PC-3 (cell line): ENCODE measurements around the gene FTO.

Experiments
- EZH2 ChIP-seq: fragments of 300-600 bp; sonication (generic); IDR thresholded peaks from one replicate; pipeline ENCODE4 v1.6.1; 2017; ENCODE audit warnings: antibody characterized with exemption, mild to moderate bottlenecking, low read length; ENCODE audit not compliant: unreplicated experiment
- EZH2phosphoT487 ChIP-seq: fragments of 300-600 bp; sonication (generic); IDR thresholded peaks from 2 replicates; pipeline ENCODE4 v1.6.1; 2018; ENCODE audit warnings: mild to moderate bottlenecking, antibody characterized with exemption, low read length, borderline replicate concordance
- TF ChIP-seq, protein P1 (sequence below): fragments of 300-600 bp; sonication (generic); conservative IDR thresholded peaks from 2 replicates; pipeline ENCODE4 v1.5.1; 2017; ENCODE audit warnings: antibody characterized with exemption, low read depth, mild to moderate bottlenecking, low read length

DNA sequence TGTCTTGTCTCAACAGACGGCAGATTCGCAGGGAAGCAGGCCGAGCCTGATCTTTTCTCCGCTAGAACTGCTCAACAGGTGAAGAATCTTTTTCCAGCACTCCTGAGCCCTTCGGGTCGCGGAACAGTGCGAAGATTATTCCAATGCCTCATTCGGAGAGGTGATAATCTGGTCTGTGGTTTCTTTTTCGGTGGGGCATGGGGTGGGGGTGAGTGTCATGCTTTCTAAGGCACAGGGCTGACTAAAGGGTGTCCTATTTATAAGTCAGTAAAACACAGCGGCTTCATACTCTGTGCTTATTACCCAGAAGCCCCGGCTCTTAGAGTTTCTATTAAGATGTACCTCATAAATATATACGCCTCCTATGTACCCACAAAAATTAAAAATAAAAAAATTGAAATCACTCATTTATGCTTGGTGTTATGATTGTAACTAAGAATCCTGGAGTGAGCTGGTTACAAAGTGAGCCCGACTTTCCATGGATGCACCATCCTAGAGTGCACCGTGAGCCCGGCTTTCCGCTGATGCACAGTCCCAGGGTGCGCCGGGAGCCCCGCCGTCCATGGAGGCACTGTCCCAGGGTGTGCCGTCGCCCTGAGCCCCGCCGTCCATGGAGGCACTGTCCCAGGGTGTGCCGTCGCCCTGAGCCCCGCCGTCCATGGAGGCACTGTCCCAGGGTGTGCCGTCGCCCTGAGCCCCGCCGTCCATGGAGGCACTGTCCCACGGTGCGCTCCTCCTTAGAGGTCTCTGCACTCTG is 417.8 kb downstream of the FTO start:
- TF ChIP-seq, protein P1, sequence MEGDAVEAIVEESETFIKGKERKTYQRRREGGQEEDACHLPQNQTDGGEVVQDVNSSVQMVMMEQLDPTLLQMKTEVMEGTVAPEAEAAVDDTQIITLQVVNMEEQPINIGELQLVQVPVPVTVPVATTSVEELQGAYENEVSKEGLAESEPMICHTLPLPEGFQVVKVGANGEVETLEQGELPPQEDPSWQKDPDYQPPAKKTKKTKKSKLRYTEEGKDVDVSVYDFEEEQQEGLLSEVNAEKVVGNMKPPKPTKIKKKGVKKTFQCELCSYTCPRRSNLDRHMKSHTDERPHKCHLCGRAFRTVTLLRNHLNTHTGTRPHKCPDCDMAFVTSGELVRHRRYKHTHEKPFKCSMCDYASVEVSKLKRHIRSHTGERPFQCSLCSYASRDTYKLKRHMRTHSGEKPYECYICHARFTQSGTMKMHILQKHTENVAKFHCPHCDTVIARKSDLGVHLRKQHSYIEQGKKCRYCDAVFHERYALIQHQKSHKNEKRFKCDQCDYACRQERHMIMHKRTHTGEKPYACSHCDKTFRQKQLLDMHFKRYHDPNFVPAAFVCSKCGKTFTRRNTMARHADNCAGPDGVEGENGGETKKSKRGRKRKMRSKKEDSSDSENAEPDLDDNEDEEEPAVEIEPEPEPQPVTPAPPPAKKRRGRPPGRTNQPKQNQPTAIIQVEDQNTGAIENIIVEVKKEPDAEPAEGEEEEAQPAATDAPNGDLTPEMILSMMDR, result no peak
- TF ChIP-seq EZH2phosphoT487 (no peak), EZH2 (no peak)
